K562 treated with DMSO at 1 percent for 24 hours (cell line): Measurements from ENCODE around the gene YKT6. TPM values are rescaled to one million over a fixed set of nuclear protein-coding genes. Genes with fewer than 3 reads are reported as not detected.

ENCODE experiments used
- total RNA-seq: library from RNA; unstranded; fragments of 300-600 nt; gene quantifications from 2 replicates; pipeline ENCODE4 v1.2.3, GENCODE V29; 2022; ENCODE audit warnings: low read depth; ENCODE audit not compliant: insufficient read depth

The YKT6 gene
- total RNA-seq = 108 and 112 TPM in 2 replicates

DNA sequence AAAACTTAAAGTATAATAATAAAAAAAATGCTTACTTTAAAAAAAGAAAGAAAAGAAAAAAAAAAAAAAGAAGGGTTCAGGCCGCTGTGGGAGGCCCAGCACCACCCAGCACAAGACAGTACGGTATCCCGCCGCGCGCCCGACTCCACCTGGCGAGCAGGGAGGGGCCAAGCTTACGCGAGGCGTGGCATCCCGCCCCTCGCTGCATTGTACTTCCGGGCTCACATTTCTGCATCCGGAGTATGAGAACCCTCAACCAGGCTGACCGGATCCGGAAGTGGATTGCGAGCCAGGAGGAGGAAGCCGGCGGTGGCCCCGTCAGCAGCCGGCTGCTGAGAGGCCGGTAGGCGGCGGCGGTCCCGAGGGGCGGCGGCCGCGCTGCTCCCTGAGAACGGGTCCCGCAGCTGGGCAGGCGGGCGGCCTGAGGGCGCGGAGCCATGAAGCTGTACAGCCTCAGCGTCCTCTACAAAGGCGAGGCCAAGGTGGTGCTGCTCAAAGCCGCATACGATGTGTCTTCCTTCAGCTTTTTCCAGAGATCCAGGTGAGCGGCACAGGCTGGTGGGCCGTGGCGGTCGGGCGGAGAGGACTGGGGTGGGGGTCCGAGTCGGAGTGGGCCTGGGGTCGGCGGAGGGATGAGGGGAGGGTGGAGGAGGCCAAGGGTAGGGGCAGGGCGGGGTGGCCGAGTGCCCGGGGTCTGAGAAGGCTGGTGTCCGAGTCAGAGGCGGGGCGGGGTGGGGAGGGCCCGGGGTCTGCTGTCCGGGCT, at the start of gene YKT6:
Gene YKT6, plus strand, starts transcription at position 280 of the 763 bp plus-strand sequence. Its CDS starts 158 bp downstream, at position 438.

GRCh38 chr7:44189286-44189992, 11.3 kb upstream of the YKT6 start, which contains the start of gene GCK:
TSS of gene GCK (minus strand) at chr7:44189439. CDS start at chr7:44188953, 486 bp downstream.

Other genes with a start within 250 kb of the YKT6 start
- gene SPDYE1, start 203.1 kb upstream of the YKT6 start, total RNA-seq = not detected in 2 replicates
- 57.0 and 64.1 TPM in 2 replicates for gene DBNL, start 156.3 kb upstream of the YKT6 start, total RNA-seq
- not detected in 2 replicates for gene PGAM2, start 135.4 kb upstream of the YKT6 start, total RNA-seq
- gene POLM, start 118.4 kb upstream of the YKT6 start, total RNA-seq = 11.0 and 16.8 TPM in 2 replicates
- 0.24 and 0.39 TPM in 2 replicates for gene AEBP1, start 96.6 kb upstream of the YKT6 start, total RNA-seq
- gene POLD2, start 77.4 kb upstream of the YKT6 start, total RNA-seq = 128 and 147 TPM in 2 replicates
- not detected in 2 replicates for gene MYL7, start 59.6 kb upstream of the YKT6 start, total RNA-seq
- gene GCK, start 11.5 kb upstream of the YKT6 start, total RNA-seq = 0.78 and 2.3 TPM in 2 replicates
- not detected in 2 replicates for gene CAMK2B, start 124.6 kb downstream of the YKT6 start, total RNA-seq